ENCODE measurements around the gene NRG3. TPM values are rescaled to one million over a fixed set of nuclear protein-coding genes. Genes with fewer than 3 reads are reported as not detected.

NRG3 gene
- total and polyA plus RNA-seq, 7 donors = 0.03 to 0.10 TPM; not detected in 5

- H3K27me3 ChIP-seq (ENCODE audit: insufficient read depth in 3 of 3, low read length in 2 of 3) = no peaks in the 10 kb centered on the region
- no peak for TF ChIP-seq CTCF (IDR thresholded peaks at IDR 0.05)
These were observed 887.6 kb downstream of the NRG3 start for GRCh38 chr10:82762641-82763040.

GRCh38 chr10:82768040-82768439, 893.0 kb downstream of the NRG3 start:
- Histone ChIP-seq H3K4me1 (no peaks in the 10 kb centered on the region), H3K36me3 (ENCODE audit: insufficient read depth in 1 of 2, low read depth in 1 of 2) (no peaks in the 10 kb centered on the region), H3K4me3 (no peak overlapping the region), H3K9me3 (no peaks in the 10 kb centered on the region), H3K27me3 (ENCODE audit: insufficient read depth in 3 of 3, low read length in 2 of 3) (no peaks in the 10 kb centered on the region), H3K27ac (no peak overlapping the region)
- DNase-seq (no peak), ATAC-seq (no peak)
- WGBS, 3 donors = 70 to 78% (median 75%) methylated on average over 5 of the region's 5 CpGs
- TF ChIP-seq CTCF (IDR thresholded peaks at IDR 0.05) = no peak
- intact Hi-C loops (cut with DNase I) = no loop called here

More at GRCh38 chr10:82762641-82763040, 887.6 kb downstream of the NRG3 start:
- H3K36me3 ChIP-seq (ENCODE audit: insufficient read depth in 1 of 2, low read depth in 1 of 2) = no peaks in the 10 kb centered on the region
- DNase-seq (no peak), ATAC-seq (no peak)
- H3K9me3 ChIP-seq = no peaks in the 10 kb centered on the region
- H3K4me1 ChIP-seq = no peaks in the 10 kb centered on the region
- 69 to 75% (median 72%) methylated on average over 2 of the region's 2 CpGs for WGBS, 3 donors
- no peak overlapping the region for H3K4me3 ChIP-seq
- intact Hi-C loops (cut with DNase I) = no loop called here
- H3K27ac ChIP-seq = no peak overlapping the region

GRCh38 chr10:82778908-82779307, 903.9 kb downstream of the NRG3 start:
- ATAC-seq (no peak), DNase-seq (no peak)
- Histone ChIP-seq H3K27me3 (ENCODE audit: insufficient read depth in 3 of 3, low read length in 2 of 3) (no peaks in the 10 kb centered on the region), H3K9me3 (no peaks in the 10 kb centered on the region), H3K36me3 (ENCODE audit: insufficient read depth in 1 of 2, low read depth in 1 of 2) (no peaks in the 10 kb centered on the region), H3K4me1 (no peaks in the 10 kb centered on the region), H3K4me3 (no peak overlapping the region), H3K27ac (no peak overlapping the region)
- intact Hi-C loops (cut with DNase I) = no loop called here
- 46 to 54% (median 49%) methylated on average over 3 of the region's 3 CpGs for WGBS, 3 donors
- TF ChIP-seq CTCF (IDR thresholded peaks at IDR 0.05) = no peak

GRCh38 chr10:82796510-82796909, 921.5 kb downstream of the NRG3 start:
- no peaks in the 10 kb centered on the region for H3K27me3 ChIP-seq (ENCODE audit: insufficient read depth in 3 of 3, low read length in 2 of 3)
- H3K27ac ChIP-seq = no peak overlapping the region
- ATAC-seq = no peak
- intact Hi-C loops (cut with DNase I) = no loop called here
- no peaks in the 10 kb centered on the region for H3K4me1 ChIP-seq
- no peaks in the 10 kb centered on the region for H3K36me3 ChIP-seq (ENCODE audit: insufficient read depth in 1 of 2, low read depth in 1 of 2)
- no peak for DNase-seq
- no peaks in the 10 kb centered on the region for H3K9me3 ChIP-seq
- TF ChIP-seq CTCF (IDR thresholded peaks at IDR 0.05) = no peak
- H3K4me3 ChIP-seq = no peak overlapping the region

- DNase-seq = no peak
- H3K36me3 ChIP-seq (ENCODE audit: insufficient read depth in 1 of 2, low read depth in 1 of 2) = no peaks in the 10 kb centered on the region
- no peak overlapping the region for H3K27ac ChIP-seq
- WGBS, 3 donors = 96 to 100% (median 100%) methylated on average over 1 of the region's 1 CpG
- no peak for TF ChIP-seq CTCF (IDR thresholded peaks at IDR 0.05)
- no peaks in the 10 kb centered on the region for H3K9me3 ChIP-seq
- intact Hi-C loops (cut with DNase I) = no loop called here
- no peak overlapping the region for H3K4me3 ChIP-seq
- no peaks in the 10 kb centered on the region for H3K27me3 ChIP-seq (ENCODE audit: insufficient read depth in 3 of 3, low read length in 2 of 3)
- ATAC-seq = no peak
- no peaks in the 10 kb centered on the region for H3K4me1 ChIP-seq
These were observed 926.3 kb downstream of the NRG3 start for GRCh38 chr10:82801289-82801688.
